ENCODE results near the gene CNMD.

GRCh38 chr13:52701728-52702465, 37.7 kb downstream of the CNMD start:
- TF ChIP-seq EZH2 (IDR thresholded peaks at IDR 0.05; ENCODE audit: insufficient read depth, poor library complexity, severe bottlenecking) (no peak), EZH2phosphoT487 (IDR thresholded peaks at IDR 0.05; ENCODE audit: insufficient read depth, low read depth) (no peak)
